Measurements from ENCODE around the gene ACAD10. TPM values are rescaled to one million over a fixed set of nuclear protein-coding genes. Genes with fewer than 3 reads are reported as not detected.

The ACAD10 gene
- total and polyA plus RNA-seq, 2 of the 13 experiments (the other 11 are each of a cell fraction or from before 2014, with no cell fraction given): 15.2 to 16.3 TPM

GRCh38 chr12:111766608-111767361, 80.9 kb downstream of the ACAD10 start, which contains the start of gene ALDH2 (continued):
- no peak for TF ChIP-seq CEBPZ (IDR thresholded peaks at IDR 0.05; ENCODE audit: low read length)
- peak; percentile 74; the same call in 1 of the 2 replicates for TF ChIP-seq ZNF580 (CRISPR knock-in tag; IDR thresholded peaks at IDR 0.05; ENCODE audit: borderline replicate concordance, low read depth)
- no peak for TF ChIP-seq ATF5 (CRISPR knock-in tag; IDR thresholded peaks at IDR 0.05; ENCODE audit: low read depth)
- no peak for TF ChIP-seq ZNF652 (CRISPR knock-in tag; IDR thresholded peaks at IDR 0.05; ENCODE audit: borderline replicate concordance, low read depth)
- no peak for TF ChIP-seq ZKSCAN5 (CRISPR knock-in tag; IDR thresholded peaks at IDR 0.05)
- peak; percentile 68 for TF ChIP-seq ZNF770 (CRISPR knock-in tag; IDR thresholded peaks at IDR 0.05)
- TF ChIP-seq KAT7 (CRISPR knock-in tag; IDR thresholded peaks at IDR 0.05; ENCODE audit: borderline replicate concordance): peak; percentile 45; the same call in 1 of the 2 replicates
- TF ChIP-seq GTF3A (CRISPR knock-in tag; conservative IDR thresholded peaks at IDR 0.05): no peak
- TF ChIP-seq HOXA3 (CRISPR knock-in tag; IDR thresholded peaks at IDR 0.05): peak; percentile 64; the same call in 1 of the 2 replicates
- TF ChIP-seq IRX3 (CRISPR knock-in tag; IDR thresholded peaks at IDR 0.05; ENCODE audit: borderline replicate concordance, low read depth): no peak; the same call in 1 of the 2 replicates
- peak; percentile 93; the same call in 1 of the 2 replicates for TF ChIP-seq MYPOP (CRISPR knock-in tag; IDR thresholded peaks at IDR 0.05)
- TF ChIP-seq ZNF800 (CRISPR knock-in tag; IDR thresholded peaks at IDR 0.05): peak; percentile 49; the same call in 1 of the 2 replicates
- TF ChIP-seq ZNF230 (CRISPR knock-in tag; IDR thresholded peaks at IDR 0.05): no peak
- TF ChIP-seq ZNF276 (CRISPR knock-in tag; IDR thresholded peaks at IDR 0.05; ENCODE audit: low read depth): peak; percentile 65; the same call in 1 of the 2 replicates
- TF ChIP-seq SAP130 (CRISPR knock-in tag; IDR thresholded peaks at IDR 0.05; ENCODE audit: low read depth): peak; percentile 81
- TF ChIP-seq AGO2 (optimal IDR thresholded peaks at IDR 0.05; ENCODE audit: low read depth, low read length): peak; percentile 79

All from HepG2 (cell line).